ENCODE data around the gene FOXC1.

FOXC1 gene

DNA sequence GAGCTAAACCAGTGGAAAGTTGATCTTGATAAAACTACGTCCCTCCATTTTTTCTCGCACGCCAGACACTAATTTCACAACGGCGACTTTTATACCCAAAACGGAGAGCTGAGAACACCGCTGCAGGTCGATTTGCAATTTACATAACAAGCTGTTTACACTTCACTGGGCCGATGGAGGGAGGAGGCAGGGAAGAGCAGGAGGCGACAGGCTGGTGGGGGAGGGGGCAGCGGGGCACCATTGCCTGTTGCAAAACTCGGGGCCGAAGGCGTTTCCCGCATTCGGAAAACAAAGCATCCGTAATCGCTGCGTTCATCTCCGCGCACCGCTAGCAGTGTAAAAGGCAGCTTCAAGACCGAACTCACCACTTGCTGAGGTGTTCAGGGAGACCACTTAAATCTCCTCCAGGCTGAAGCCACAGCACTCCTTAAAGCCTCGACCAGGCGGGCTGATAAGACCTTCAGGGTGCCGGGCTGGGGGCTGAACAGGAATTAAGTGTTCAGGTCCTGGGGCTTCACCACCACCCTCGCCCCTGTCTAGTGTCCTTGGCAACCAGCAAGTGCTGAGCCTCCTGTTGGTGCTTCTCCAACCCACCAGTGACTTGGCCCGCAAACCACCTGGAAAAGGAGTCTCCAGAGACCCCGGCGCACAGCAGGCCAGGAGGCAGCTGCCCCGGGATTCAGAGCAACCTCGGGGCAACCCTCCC, 2.0 kb upstream of the FOXC1 start:
- DNase-seq (ENCODE audit: insufficient read length, low spot score) (no peak), FAIRE-seq (no peak)
- no peak for TF ChIP-seq POLR2A (IDR thresholded peaks at IDR 0.05; ENCODE audit: low read depth, low read length)

DNA sequence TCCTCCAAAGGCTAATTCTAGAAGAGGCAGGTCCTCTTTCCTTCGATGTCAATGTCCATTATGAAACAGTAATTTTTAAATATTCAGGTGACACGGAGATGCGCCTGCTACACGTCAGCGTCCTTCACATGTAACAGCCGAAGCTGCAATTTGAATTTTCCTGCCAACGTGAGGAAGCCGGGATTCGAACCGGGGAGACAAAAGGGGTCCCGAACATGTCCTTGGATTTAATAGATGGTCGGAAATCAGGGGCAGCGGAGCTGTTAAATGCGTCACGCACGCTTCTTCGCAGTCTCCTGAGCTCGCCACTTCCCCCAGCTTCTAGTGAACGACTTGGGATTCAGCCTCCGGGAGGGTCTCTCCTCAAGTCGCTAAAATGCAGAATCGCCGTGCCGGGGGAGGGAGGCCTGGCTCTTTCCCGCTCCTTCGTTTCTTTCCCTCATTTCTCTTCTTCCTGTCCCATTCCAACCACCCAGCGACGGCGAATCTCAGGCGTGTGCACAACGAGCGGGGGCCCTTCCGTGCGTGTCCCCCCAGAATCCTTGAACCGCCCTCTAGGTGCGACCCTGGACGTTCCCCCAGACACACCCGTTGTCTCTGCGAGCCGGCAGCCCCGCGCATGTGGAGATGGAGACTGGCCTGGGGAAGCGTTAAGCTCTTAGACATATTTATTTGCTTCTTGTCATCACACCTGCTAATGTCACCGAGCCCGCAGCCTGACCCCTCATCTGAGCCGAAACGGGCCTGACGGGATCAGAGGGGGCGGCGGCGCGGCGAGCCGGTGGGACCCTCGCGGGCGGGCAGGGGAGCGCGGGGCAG, 1.3 kb upstream of the FOXC1 start:
- FAIRE-seq (no peak), DNase-seq (ENCODE audit: insufficient read length, low spot score) (no peak)
- no peak for TF ChIP-seq SPI1 (IDR thresholded peaks at IDR 0.05; ENCODE audit: low read depth, low read length)
- TF ChIP-seq POLR2A (IDR thresholded peaks at IDR 0.05; ENCODE audit: low read depth, low read length) = no peak
- no peak for TF ChIP-seq TAF1 (IDR thresholded peaks at IDR 0.05; ENCODE audit: low read depth, low read length)
- no peak for TF ChIP-seq POU2F2 (IDR thresholded peaks at IDR 0.05; ENCODE audit: low read depth, low read length)
- no peak for TF ChIP-seq PAX5 (IDR thresholded peaks at IDR 0.05; ENCODE audit: insufficient read depth, low read length, severe bottlenecking)
- TF ChIP-seq POLR2AphosphoS5 (IDR thresholded peaks at IDR 0.05; ENCODE audit: low read depth, low read length) = no peak

DNA sequence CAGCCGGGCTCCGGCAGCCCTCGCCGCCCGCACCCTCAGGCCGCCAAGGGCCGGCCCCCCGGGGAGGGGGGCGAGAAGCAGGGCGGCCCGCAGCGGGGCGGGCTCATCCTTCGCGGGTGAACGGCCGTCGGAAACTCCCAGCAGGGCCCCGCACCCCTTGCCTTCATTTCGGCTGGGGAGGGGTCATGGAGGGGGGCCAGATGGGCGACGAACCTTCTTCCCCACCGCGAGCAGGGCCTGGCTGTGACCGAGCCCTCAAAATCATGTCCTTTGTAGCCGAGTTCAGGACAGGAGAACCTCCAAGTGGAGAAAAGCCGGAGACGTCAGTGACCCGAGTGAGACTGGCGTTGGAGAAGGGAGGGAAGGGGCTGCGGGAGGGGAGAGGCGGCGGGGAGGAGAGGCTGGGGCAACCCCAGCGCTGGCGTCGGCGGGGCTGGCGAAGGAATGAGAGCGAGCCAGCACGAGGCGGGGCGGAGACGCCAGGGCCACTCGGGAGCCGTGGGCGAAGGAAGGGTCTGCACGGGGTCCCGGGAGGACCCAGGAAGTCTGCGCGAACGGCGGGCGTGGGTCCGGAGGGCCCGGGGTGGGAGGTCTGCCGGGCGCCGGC, 571 bp upstream of the FOXC1 start:
- no peak for TF ChIP-seq TAF1 (IDR thresholded peaks at IDR 0.05; ENCODE audit: low read depth, low read length)
- no peak for TF ChIP-seq PAX5 (IDR thresholded peaks at IDR 0.05; ENCODE audit: insufficient read depth, low read length, severe bottlenecking)
- no peak for TF ChIP-seq POLR2A (IDR thresholded peaks at IDR 0.05; ENCODE audit: low read depth, low read length)
- no peak for TF ChIP-seq POLR2AphosphoS5 (IDR thresholded peaks at IDR 0.05; ENCODE audit: low read depth, low read length)
- TF ChIP-seq SPI1 (IDR thresholded peaks at IDR 0.05; ENCODE audit: low read depth, low read length) = no peak
- TF ChIP-seq POU2F2 (IDR thresholded peaks at IDR 0.05; ENCODE audit: low read depth, low read length) = no peak
- FAIRE-seq (no peak), DNase-seq (ENCODE audit: insufficient read length, low spot score) (no peak)

DNA sequence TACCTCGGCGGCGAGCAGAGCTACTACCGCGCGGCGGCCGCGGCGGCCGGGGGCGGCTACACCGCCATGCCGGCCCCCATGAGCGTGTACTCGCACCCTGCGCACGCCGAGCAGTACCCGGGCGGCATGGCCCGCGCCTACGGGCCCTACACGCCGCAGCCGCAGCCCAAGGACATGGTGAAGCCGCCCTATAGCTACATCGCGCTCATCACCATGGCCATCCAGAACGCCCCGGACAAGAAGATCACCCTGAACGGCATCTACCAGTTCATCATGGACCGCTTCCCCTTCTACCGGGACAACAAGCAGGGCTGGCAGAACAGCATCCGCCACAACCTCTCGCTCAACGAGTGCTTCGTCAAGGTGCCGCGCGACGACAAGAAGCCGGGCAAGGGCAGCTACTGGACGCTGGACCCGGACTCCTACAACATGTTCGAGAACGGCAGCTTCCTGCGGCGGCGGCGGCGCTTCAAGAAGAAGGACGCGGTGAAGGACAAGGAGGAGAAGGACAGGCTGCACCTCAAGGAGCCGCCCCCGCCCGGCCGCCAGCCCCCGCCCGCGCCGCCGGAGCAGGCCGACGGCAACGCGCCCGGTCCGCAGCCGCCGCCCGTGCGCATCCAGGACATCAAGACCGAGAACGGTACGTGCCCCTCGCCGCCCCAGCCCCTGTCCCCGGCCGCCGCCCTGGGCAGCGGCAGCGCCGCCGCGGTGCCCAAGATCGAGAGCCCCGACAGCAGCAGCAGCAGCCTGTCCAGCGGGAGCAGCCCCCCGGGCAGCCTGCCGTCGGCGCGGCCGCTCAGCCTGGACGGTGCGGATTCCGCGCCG, 994 bp downstream of the FOXC1 start:
- DNase-seq (ENCODE audit: insufficient read length, low spot score) = no peak
- TF ChIP-seq POU2F2 (IDR thresholded peaks at IDR 0.05; ENCODE audit: low read depth, low read length) = no peak
- no peak for TF ChIP-seq SPI1 (IDR thresholded peaks at IDR 0.05; ENCODE audit: low read depth, low read length)
- TF ChIP-seq TAF1 (IDR thresholded peaks at IDR 0.05; ENCODE audit: low read depth, low read length) = no peak
- TF ChIP-seq PAX5 (IDR thresholded peaks at IDR 0.05; ENCODE audit: insufficient read depth, low read length, severe bottlenecking) = no peak
- no peak for TF ChIP-seq POLR2AphosphoS5 (IDR thresholded peaks at IDR 0.05; ENCODE audit: low read depth, low read length)
- no peak for TF ChIP-seq POLR2A (IDR thresholded peaks at IDR 0.05; ENCODE audit: low read depth, low read length)
- FAIRE-seq = peak; percentile 66

DNA sequence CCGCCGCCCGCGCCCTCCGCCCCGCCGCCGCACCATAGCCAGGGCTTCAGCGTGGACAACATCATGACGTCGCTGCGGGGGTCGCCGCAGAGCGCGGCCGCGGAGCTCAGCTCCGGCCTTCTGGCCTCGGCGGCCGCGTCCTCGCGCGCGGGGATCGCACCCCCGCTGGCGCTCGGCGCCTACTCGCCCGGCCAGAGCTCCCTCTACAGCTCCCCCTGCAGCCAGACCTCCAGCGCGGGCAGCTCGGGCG, 1.5 kb downstream of the FOXC1 start:
- TF ChIP-seq POLR2A (IDR thresholded peaks at IDR 0.05; ENCODE audit: low read depth, low read length) (no peak), SPI1 (IDR thresholded peaks at IDR 0.05; ENCODE audit: low read depth, low read length) (no peak), PAX5 (IDR thresholded peaks at IDR 0.05; ENCODE audit: insufficient read depth, low read length, severe bottlenecking) (no peak), POLR2AphosphoS5 (IDR thresholded peaks at IDR 0.05; ENCODE audit: low read depth, low read length) (no peak), TAF1 (IDR thresholded peaks at IDR 0.05; ENCODE audit: low read depth, low read length) (no peak), POU2F2 (IDR thresholded peaks at IDR 0.05; ENCODE audit: low read depth, low read length) (no peak)
- no peak for FAIRE-seq
- no peak for DNase-seq (ENCODE audit: insufficient read length, low spot score)

DNA sequence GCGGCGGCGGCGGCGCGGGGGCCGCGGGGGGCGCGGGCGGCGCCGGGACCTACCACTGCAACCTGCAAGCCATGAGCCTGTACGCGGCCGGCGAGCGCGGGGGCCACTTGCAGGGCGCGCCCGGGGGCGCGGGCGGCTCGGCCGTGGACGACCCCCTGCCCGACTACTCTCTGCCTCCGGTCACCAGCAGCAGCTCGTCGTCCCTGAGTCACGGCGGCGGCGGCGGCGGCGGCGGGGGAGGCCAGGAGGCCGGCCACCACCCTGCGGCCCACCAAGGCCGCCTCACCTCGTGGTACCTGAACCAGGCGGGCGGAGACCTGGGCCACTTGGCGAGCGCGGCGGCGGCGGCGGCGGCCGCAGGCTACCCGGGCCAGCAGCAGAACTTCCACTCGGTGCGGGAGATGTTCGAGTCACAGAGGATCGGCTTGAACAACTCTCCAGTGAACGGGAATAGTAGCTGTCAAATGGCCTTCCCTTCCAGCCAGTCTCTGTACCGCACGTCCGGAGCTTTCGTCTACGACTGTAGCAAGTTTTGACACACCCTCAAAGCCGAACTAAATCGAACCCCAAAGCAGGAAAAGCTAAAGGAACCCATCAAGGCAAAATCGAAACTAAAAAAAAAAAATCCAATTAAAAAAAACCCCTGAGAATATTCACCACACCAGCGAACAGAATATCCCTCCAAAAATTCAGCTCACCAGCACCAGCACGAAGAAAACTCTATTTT, 2.0 kb downstream of the FOXC1 start:
- no peak for DNase-seq (ENCODE audit: insufficient read length, low spot score)
- FAIRE-seq = no peak

DNA sequence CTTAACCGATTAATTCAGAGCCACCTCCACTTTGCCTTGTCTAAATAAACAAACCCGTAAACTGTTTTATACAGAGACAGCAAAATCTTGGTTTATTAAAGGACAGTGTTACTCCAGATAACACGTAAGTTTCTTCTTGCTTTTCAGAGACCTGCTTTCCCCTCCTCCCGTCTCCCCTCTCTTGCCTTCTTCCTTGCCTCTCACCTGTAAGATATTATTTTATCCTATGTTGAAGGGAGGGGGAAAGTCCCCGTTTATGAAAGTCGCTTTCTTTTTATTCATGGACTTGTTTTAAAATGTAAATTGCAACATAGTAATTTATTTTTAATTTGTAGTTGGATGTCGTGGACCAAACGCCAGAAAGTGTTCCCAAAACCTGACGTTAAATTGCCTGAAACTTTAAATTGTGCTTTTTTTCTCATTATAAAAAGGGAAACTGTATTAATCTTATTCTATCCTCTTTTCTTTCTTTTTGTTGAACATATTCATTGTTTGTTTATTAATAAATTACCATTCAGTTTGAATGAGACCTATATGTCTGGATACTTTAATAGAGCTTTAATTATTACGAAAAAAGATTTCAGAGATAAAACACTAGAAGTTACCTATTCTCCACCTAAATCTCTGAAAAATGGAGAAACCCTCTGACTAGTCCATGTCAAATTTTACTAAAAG, 2.7 kb downstream of the FOXC1 start:
- DNase-seq (ENCODE audit: insufficient read length, low spot score) (no peak), FAIRE-seq (no peak)

More for the DNA sequence above, 2.0 kb downstream of the FOXC1 start:
- TF ChIP-seq POU2F2 (IDR thresholded peaks at IDR 0.05; ENCODE audit: low read depth, low read length) (no peak), PAX5 (IDR thresholded peaks at IDR 0.05; ENCODE audit: insufficient read depth, low read length, severe bottlenecking) (no peak)

DNA sequence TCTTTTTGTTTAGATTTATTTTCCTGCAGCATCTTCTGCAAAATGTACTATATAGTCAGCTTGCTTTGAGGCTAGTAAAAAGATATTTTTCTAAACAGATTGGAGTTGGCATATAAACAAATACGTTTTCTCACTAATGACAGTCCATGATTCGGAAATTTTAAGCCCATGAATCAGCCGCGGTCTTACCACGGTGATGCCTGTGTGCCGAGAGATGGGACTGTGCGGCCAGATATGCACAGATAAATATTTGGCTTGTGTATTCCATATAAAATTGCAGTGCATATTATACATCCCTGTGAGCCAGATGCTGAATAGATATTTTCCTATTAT, 3.2 kb downstream of the FOXC1 start:
- no peak for FAIRE-seq
- TF ChIP-seq PAX5 (IDR thresholded peaks at IDR 0.05; ENCODE audit: insufficient read depth, low read length, severe bottlenecking) (no peak), POLR2AphosphoS5 (IDR thresholded peaks at IDR 0.05; ENCODE audit: low read depth, low read length) (no peak), POU2F2 (IDR thresholded peaks at IDR 0.05; ENCODE audit: low read depth, low read length) (no peak), SPI1 (IDR thresholded peaks at IDR 0.05; ENCODE audit: low read depth, low read length) (no peak), POLR2A (IDR thresholded peaks at IDR 0.05; ENCODE audit: low read depth, low read length) (no peak), TAF1 (IDR thresholded peaks at IDR 0.05; ENCODE audit: low read depth, low read length) (no peak)
- DNase-seq (ENCODE audit: insufficient read length, low spot score) = no peak

More for the DNA sequence above, 2.7 kb downstream of the FOXC1 start:
- TF ChIP-seq PAX5 (IDR thresholded peaks at IDR 0.05; ENCODE audit: insufficient read depth, low read length, severe bottlenecking) (no peak), POU2F2 (IDR thresholded peaks at IDR 0.05; ENCODE audit: low read depth, low read length) (no peak), TAF1 (IDR thresholded peaks at IDR 0.05; ENCODE audit: low read depth, low read length) (no peak), POLR2A (IDR thresholded peaks at IDR 0.05; ENCODE audit: low read depth, low read length) (no peak), SPI1 (IDR thresholded peaks at IDR 0.05; ENCODE audit: low read depth, low read length) (no peak), POLR2AphosphoS5 (IDR thresholded peaks at IDR 0.05; ENCODE audit: low read depth, low read length) (no peak)

All from GM12891 (cell line).